GM11168 (cell line): ENCODE data around the gene MAP2K5.

Source experiments
- in situ Hi-C: fragments of 300-500 bp; cut with MboI; formaldehyde crosslinking; loops from one replicate; pipeline ENCODE4 v1.12.0; 2022; ENCODE audit warnings: low sequenced_read_pairs; ENCODE audit not compliant: unreplicated experiment

MAP2K5 gene

GRCh38 chr15:67745073-67746006 is 202.8 kb downstream of the MAP2K5 start:
- in situ Hi-C loops = no loop called here

GRCh38 chr15:67746022-67746421 is 203.5 kb downstream of the MAP2K5 start:
- in situ Hi-C loops = no loop called here

GRCh38 chr15:67746450-67746849 is 203.9 kb downstream of the MAP2K5 start:
- in situ Hi-C loops = no loop called here

GRCh38 chr15:67747921-67748320 is 205.4 kb downstream of the MAP2K5 start:
- in situ Hi-C loops = no loop called here

GRCh38 chr15:67750371-67750770 is 207.9 kb downstream of the MAP2K5 start:
- in situ Hi-C loops = no loop called here

GRCh38 chr15:67753891-67754290 is 211.4 kb downstream of the MAP2K5 start:
- in situ Hi-C loops = no loop called here

- in situ Hi-C loops = no loop called here
Observed at GRCh38 chr15:67755264-67755663, 212.8 kb downstream of the MAP2K5 start.

GRCh38 chr15:67755936-67756335 is 213.4 kb downstream of the MAP2K5 start:
- in situ Hi-C loops = no loop called here

GRCh38 chr15:67758619-67759300 is 216.3 kb downstream of the MAP2K5 start:
- in situ Hi-C loops = no loop called here

GRCh38 chr15:67760901-67761300 is 218.4 kb downstream of the MAP2K5 start:
- in situ Hi-C loops = no loop called here

- in situ Hi-C loops = no loop called here
Observed at GRCh38 chr15:67761343-67761742, 218.8 kb downstream of the MAP2K5 start.

- in situ Hi-C loops = no loop called here
Observed at GRCh38 chr15:67762610-67763368, 220.3 kb downstream of the MAP2K5 start.

GRCh38 chr15:67765701-67766100 is 223.2 kb downstream of the MAP2K5 start:
- in situ Hi-C loops = no loop called here

GRCh38 chr15:67766968-67767367 is 224.5 kb downstream of the MAP2K5 start:
- in situ Hi-C loops = no loop called here

- in situ Hi-C loops = no loop called here
Observed at GRCh38 chr15:67768313-67768977, 225.9 kb downstream of the MAP2K5 start.

GRCh38 chr15:67769497-67770357 is 227.2 kb downstream of the MAP2K5 start:
- in situ Hi-C loops = no loop called here

GRCh38 chr15:67770358-67770628 is 227.8 kb downstream of the MAP2K5 start:
- in situ Hi-C loops = no loop called here

- in situ Hi-C loops = no loop called here
Observed at GRCh38 chr15:67771189-67771800, 228.8 kb downstream of the MAP2K5 start.

- in situ Hi-C loops = no loop called here
Observed at GRCh38 chr15:67774626-67775025, 232.1 kb downstream of the MAP2K5 start.
